ENCODE data around the gene AKAP13.

The AKAP13 gene

DNA sequence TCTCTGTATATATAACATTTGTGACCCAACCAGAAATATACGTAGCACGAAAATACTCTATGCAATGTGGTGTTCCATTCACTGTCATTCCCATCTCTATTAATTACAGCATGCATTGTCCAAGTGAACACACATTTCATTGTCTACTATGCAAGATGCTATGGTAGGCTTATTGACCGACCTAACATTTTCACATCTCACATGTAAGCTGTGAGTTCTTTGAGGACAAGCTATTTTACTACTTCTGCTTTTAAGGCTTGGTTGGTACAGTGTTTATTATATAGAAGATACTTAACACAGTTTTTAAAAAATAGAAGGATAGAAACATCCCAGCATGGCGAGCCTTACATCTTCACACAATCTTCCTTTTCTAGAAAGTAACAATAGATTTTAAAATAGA lies 249.9 kb downstream of the AKAP13 start:
- Histone ChIP-seq H3K27ac (ENCODE audit: low read depth, low read length) (no peak overlapping the region), H3K27me3 (ENCODE audit: control insufficient read depth, insufficient read depth, low read length) (no peaks in the 10 kb centered on the region), H3K9ac (ENCODE audit: low read depth, low read length) (no peak overlapping the region), H3K9me3 (ENCODE audit: control insufficient read depth, insufficient read depth, low read length) (no peaks in the 10 kb centered on the region), H3K4me3 (ENCODE audit: low read depth, low read length) (no peak overlapping the region), H3K4me1 (ENCODE audit: control insufficient read depth, insufficient read depth, low read length) (no peaks in the 10 kb centered on the region), H3K36me3 (ENCODE audit: control insufficient read depth, insufficient read depth, low read length) (no peaks in the 10 kb centered on the region)

DNA sequence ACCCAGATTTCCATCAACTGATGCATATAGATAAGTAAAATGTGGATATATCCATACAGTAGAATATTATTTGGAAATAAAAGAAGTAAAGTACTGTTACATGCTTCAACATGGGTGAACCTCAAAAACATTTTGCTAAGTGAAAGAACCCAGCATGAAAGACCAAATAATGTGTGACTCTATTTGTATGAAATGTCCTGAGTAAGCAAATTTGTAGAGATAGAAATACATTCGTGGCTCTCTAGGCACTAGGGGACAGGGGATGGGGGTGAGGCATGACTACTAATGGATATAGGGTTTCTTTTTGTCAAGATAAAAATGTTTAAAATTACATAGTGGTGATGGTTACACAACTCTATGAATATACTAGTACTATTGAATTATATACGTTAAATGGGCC lies 250.6 kb downstream of the AKAP13 start:
- H3K27ac ChIP-seq (ENCODE audit: low read depth, low read length): no peak overlapping the region
- no peaks in the 10 kb centered on the region for H3K4me1 ChIP-seq (ENCODE audit: control insufficient read depth, insufficient read depth, low read length)
- H3K27me3 ChIP-seq (ENCODE audit: control insufficient read depth, insufficient read depth, low read length): no peaks in the 10 kb centered on the region
- no peak overlapping the region for H3K4me3 ChIP-seq (ENCODE audit: low read depth, low read length)
- H3K9ac ChIP-seq (ENCODE audit: low read depth, low read length): no peak overlapping the region
- no peaks in the 10 kb centered on the region for H3K36me3 ChIP-seq (ENCODE audit: control insufficient read depth, insufficient read depth, low read length)
- no peaks in the 10 kb centered on the region for H3K9me3 ChIP-seq (ENCODE audit: control insufficient read depth, insufficient read depth, low read length)

GRCh38 chr15:85632014-85632413 lies 251.6 kb downstream of the AKAP13 start:
- H3K36me3 ChIP-seq (ENCODE audit: control insufficient read depth, insufficient read depth, low read length): no peaks in the 10 kb centered on the region
- H3K27ac ChIP-seq (ENCODE audit: low read depth, low read length): no peak overlapping the region
- no peak overlapping the region for H3K4me3 ChIP-seq (ENCODE audit: low read depth, low read length)
- no peaks in the 10 kb centered on the region for H3K4me1 ChIP-seq (ENCODE audit: control insufficient read depth, insufficient read depth, low read length)
- no peaks in the 10 kb centered on the region for H3K9me3 ChIP-seq (ENCODE audit: control insufficient read depth, insufficient read depth, low read length)
- no peaks in the 10 kb centered on the region for H3K27me3 ChIP-seq (ENCODE audit: control insufficient read depth, insufficient read depth, low read length)
- no peak overlapping the region for H3K9ac ChIP-seq (ENCODE audit: low read depth, low read length)

DNA sequence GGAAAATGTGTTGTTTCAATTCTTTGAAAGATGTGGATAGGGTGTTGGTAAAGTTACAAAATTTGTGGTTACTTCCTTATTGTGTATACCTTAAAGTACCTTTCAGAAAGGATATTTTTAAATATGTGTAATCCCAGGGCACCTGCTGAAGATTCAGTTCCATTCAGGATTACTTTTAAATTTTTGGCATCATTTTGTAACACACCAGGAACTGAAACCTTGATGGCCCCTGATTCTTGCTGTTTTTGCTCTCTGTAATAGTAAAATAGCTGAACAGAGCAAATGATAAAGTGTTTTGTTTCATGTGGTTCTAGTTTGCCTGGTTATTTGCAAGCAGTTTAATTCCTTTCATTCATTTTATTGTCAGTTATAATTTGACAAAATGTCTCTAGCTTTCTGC lies 253.5 kb downstream of the AKAP13 start:
- no peak overlapping the region for H3K27ac ChIP-seq (ENCODE audit: low read depth, low read length)
- 0 out of 2 replicates have a peak, but pooled peaks cover 6% of the 10 kb centered on the region for H3K4me1 ChIP-seq (ENCODE audit: control insufficient read depth, insufficient read depth, low read length)
- H3K4me3 ChIP-seq (ENCODE audit: low read depth, low read length): no peak overlapping the region
- H3K36me3 ChIP-seq (ENCODE audit: control insufficient read depth, insufficient read depth, low read length): no peaks in the 10 kb centered on the region
- no peaks in the 10 kb centered on the region for H3K9me3 ChIP-seq (ENCODE audit: control insufficient read depth, insufficient read depth, low read length)
- no peaks in the 10 kb centered on the region for H3K27me3 ChIP-seq (ENCODE audit: control insufficient read depth, insufficient read depth, low read length)
- H3K9ac ChIP-seq (ENCODE audit: low read depth, low read length): no peak overlapping the region

GRCh38 chr15:85636351-85636750 lies 255.9 kb downstream of the AKAP13 start:
- H3K4me1 ChIP-seq (ENCODE audit: control insufficient read depth, insufficient read depth, low read length): 0 out of 2 replicates have a peak, but pooled peaks cover 6% of the 10 kb centered on the region
- no peak overlapping the region for H3K4me3 ChIP-seq (ENCODE audit: low read depth, low read length)
- no peak overlapping the region for H3K27ac ChIP-seq (ENCODE audit: low read depth, low read length)
- H3K36me3 ChIP-seq (ENCODE audit: control insufficient read depth, insufficient read depth, low read length): peaks cover 14% of the 10 kb centered on the region; the same call in 1 of the 2 replicates
- no peaks in the 10 kb centered on the region for H3K27me3 ChIP-seq (ENCODE audit: control insufficient read depth, insufficient read depth, low read length)
- H3K9me3 ChIP-seq (ENCODE audit: control insufficient read depth, insufficient read depth, low read length): no peaks in the 10 kb centered on the region
- H3K9ac ChIP-seq (ENCODE audit: low read depth, low read length): no peak overlapping the region

DNA sequence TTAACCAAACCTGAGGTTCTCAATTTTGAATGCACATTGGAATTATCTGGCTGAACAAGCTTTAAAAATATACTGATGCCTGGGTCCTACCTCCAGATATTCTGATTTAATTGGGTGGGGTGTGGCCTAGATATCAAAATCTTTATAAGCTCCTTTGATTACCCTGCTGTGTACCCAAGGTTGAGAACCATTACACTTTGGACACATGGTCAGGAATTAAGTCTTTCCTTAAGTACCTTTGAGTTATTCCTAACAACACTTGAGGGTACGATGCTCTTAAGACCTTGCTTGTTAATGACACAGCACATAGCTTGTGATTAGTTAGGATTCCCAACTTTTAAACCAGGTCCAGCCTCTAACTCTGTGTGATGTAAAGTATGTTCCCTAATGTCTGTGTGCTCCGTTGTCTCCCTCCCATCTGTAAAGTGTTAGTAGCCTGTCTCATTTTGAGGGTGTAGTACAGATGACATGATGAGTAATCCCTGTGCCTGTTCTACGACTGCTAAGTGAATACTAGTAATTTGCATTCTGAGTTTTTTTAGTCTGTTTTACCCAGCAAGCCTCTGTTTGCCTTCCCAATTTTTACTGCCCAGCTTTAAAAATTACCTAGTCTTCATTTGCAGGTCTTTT lies 259.5 kb downstream of the AKAP13 start:
- H3K36me3 ChIP-seq (ENCODE audit: control insufficient read depth, insufficient read depth, low read length): peaks cover 14% of the 10 kb centered on the region; the same call in 1 of the 2 replicates
- H3K9ac ChIP-seq (ENCODE audit: low read depth, low read length): no peak overlapping the region
- no peaks in the 10 kb centered on the region for H3K27me3 ChIP-seq (ENCODE audit: control insufficient read depth, insufficient read depth, low read length)
- H3K4me1 ChIP-seq (ENCODE audit: control insufficient read depth, insufficient read depth, low read length): 0 out of 2 replicates have a peak, but pooled peaks cover 6% of the 10 kb centered on the region
- H3K27ac ChIP-seq (ENCODE audit: low read depth, low read length): no peak overlapping the region
- H3K4me3 ChIP-seq (ENCODE audit: low read depth, low read length): no peak overlapping the region
- no peaks in the 10 kb centered on the region for H3K9me3 ChIP-seq (ENCODE audit: control insufficient read depth, insufficient read depth, low read length)

DNA sequence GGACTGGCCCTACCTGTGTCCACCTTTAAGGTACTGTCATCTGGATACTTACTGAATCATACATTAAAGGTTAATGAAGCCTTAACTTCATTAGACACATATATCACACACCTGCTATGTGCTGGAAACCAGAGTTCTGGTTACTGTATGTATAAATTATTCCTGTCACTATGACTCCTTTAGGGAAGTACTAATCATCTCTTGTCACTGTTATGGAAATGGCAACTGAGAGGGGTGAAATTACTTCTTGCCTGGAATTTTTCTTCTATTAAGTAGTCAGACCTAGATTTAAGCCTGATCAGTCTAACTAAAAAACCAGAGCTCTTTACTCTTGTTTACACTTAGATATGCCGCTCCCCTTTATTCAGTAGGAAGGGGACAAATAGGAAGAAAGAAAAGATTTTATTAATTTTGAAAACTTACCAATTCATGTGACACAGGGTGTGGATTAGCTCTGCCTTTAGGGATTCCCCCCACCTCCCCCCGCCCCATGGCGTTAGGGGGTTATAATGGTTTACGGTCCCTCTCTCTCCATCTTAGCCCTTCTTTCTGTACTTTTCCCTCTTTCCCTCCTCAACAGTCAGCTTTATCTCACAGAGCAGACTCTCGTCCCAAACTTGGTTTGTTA lies 261.8 kb downstream of the AKAP13 start:
- Histone ChIP-seq H3K27ac (ENCODE audit: low read depth, low read length) (no peak overlapping the region), H3K9me3 (ENCODE audit: control insufficient read depth, insufficient read depth, low read length) (no peaks in the 10 kb centered on the region), H3K4me1 (ENCODE audit: control insufficient read depth, insufficient read depth, low read length) (0 out of 2 replicates have a peak, but pooled peaks cover 9% of the 10 kb centered on the region), H3K4me3 (ENCODE audit: low read depth, low read length) (no peak overlapping the region), H3K9ac (ENCODE audit: low read depth, low read length) (no peak overlapping the region), H3K36me3 (ENCODE audit: control insufficient read depth, insufficient read depth, low read length) (peaks cover 23% of the 10 kb centered on the region), H3K27me3 (ENCODE audit: control insufficient read depth, insufficient read depth, low read length) (no peaks in the 10 kb centered on the region)

DNA sequence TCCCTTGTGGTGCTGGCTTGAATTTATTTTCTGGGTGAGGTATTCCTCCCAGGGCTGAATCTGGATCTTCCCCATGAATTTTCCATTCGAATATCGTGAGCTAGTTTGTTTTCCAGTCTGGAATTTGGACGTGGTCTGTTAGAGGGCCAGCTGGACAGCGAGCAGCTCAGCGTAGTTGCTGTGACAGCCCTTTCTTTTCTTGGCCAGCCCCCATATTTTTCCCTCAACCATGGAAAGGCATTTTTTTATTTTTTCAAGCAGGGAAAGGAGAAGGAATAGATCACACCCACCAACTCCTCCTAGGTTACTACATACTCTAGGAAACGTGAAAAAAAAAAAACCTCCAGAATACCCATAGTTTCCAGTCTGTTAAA lies 262.3 kb downstream of the AKAP13 start:
- H3K27me3 ChIP-seq (ENCODE audit: control insufficient read depth, insufficient read depth, low read length): no peaks in the 10 kb centered on the region
- H3K4me3 ChIP-seq (ENCODE audit: low read depth, low read length): no peak overlapping the region
- no peaks in the 10 kb centered on the region for H3K9me3 ChIP-seq (ENCODE audit: control insufficient read depth, insufficient read depth, low read length)
- no peak overlapping the region for H3K27ac ChIP-seq (ENCODE audit: low read depth, low read length)
- H3K9ac ChIP-seq (ENCODE audit: low read depth, low read length): no peak overlapping the region
- H3K4me1 ChIP-seq (ENCODE audit: control insufficient read depth, insufficient read depth, low read length): 0 out of 2 replicates have a peak, but pooled peaks cover 9% of the 10 kb centered on the region
- peaks cover 23% of the 10 kb centered on the region for H3K36me3 ChIP-seq (ENCODE audit: control insufficient read depth, insufficient read depth, low read length)

- Histone ChIP-seq H3K4me3 (ENCODE audit: low read depth, low read length) (no peak overlapping the region), H3K4me1 (ENCODE audit: control insufficient read depth, insufficient read depth, low read length) (peaks cover 4% of the 10 kb centered on the region; the same call in 1 of the 2 replicates), H3K27me3 (ENCODE audit: control insufficient read depth, insufficient read depth, low read length) (no peaks in the 10 kb centered on the region), H3K36me3 (ENCODE audit: control insufficient read depth, insufficient read depth, low read length) (peaks cover 9% of the 10 kb centered on the region), H3K27ac (ENCODE audit: low read depth, low read length) (no peak overlapping the region), H3K9ac (ENCODE audit: low read depth, low read length) (no peak overlapping the region), H3K9me3 (ENCODE audit: control insufficient read depth, insufficient read depth, low read length) (no peaks in the 10 kb centered on the region)
These were observed 266.2 kb downstream of the AKAP13 start for GRCh38 chr15:85646538-85647091.

DNA sequence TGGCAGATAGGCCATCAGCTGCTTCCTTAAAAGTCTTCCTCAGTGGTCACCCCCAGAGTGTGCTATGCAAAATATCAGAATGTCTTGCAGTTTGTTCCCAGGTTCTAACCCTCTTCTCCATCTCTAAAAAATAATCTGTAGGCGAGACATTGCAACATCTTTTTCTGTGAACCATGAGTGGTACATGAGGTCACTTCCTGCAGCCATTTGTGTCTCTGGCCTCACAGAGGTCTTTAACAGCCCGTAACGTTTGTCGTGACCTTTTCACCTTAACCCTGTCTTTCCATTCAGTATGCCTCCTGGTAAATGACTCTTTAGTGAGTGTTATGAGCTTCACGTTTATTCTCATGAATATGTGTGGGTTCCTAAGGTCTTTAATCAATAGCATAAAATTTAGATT lies 269.0 kb downstream of the AKAP13 start:
- H3K27me3 ChIP-seq (ENCODE audit: control insufficient read depth, insufficient read depth, low read length): no peaks in the 10 kb centered on the region
- H3K4me3 ChIP-seq (ENCODE audit: low read depth, low read length): no peak overlapping the region
- H3K4me1 ChIP-seq (ENCODE audit: control insufficient read depth, insufficient read depth, low read length): peaks cover 4% of the 10 kb centered on the region; the same call in 1 of the 2 replicates
- H3K36me3 ChIP-seq (ENCODE audit: control insufficient read depth, insufficient read depth, low read length): peaks cover 9% of the 10 kb centered on the region
- no peaks in the 10 kb centered on the region for H3K9me3 ChIP-seq (ENCODE audit: control insufficient read depth, insufficient read depth, low read length)
- no peak overlapping the region for H3K27ac ChIP-seq (ENCODE audit: low read depth, low read length)
- no peak overlapping the region for H3K9ac ChIP-seq (ENCODE audit: low read depth, low read length)

DNA sequence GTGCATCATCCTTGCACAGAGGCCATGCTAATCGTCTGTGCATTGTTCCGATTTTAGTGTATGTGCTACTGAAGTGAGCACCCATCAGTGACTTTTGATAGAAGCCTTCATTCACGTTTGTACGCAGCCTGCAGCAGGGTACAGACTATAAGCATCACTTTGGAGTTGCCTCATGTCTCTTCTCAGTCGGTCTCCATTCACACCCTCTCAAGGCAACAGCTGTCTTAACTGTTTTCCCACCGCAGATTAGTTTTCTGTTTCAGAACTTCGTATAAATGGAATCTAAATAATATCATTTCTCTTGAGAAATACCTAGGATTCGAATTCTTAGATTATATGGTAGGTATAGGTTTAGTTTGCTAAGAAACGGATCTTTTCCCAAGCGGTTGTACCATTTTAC lies 271.1 kb downstream of the AKAP13 start:
- Histone ChIP-seq H3K4me3 (ENCODE audit: low read depth, low read length) (no peak overlapping the region), H3K9me3 (ENCODE audit: control insufficient read depth, insufficient read depth, low read length) (no peaks in the 10 kb centered on the region), H3K27ac (ENCODE audit: low read depth, low read length) (no peak overlapping the region), H3K9ac (ENCODE audit: low read depth, low read length) (no peak overlapping the region), H3K27me3 (ENCODE audit: control insufficient read depth, insufficient read depth, low read length) (no peaks in the 10 kb centered on the region), H3K4me1 (ENCODE audit: control insufficient read depth, insufficient read depth, low read length) (peaks cover 2% of the 10 kb centered on the region; the same call in 1 of the 2 replicates), H3K36me3 (ENCODE audit: control insufficient read depth, insufficient read depth, low read length) (peaks cover 16% of the 10 kb centered on the region)

Measured in HUES48 (cell line).